ENCODE measurements around the gene ZNF540. TPM values are rescaled to one million over a fixed set of nuclear protein-coding genes. Genes with fewer than 3 reads are reported as not detected.

Gene ZNF540
- total and polyA plus RNA-seq, 9 of the 15 experiments (the other 6 are each of a cell fraction or from before 2014, with no cell fraction given) = 0.20 to 0.95 (median 0.44) TPM

GRCh38 chr19:37593996-37594303, 726 bp upstream of the ZNF540 start:
- no peak for FAIRE-seq
- intact Hi-C loops (cut with micrococcal nuclease) (loop anchor here (1.0 kb wide), 1 partner anchor 127 kb away; the partner anchor contains the start of gene ZNF569), in situ Hi-C loops (cut with MboI) (no loop called here)
- TF ChIP-seq PPARD (CRISPR knock-in tag; IDR thresholded peaks at IDR 0.05) (no peak), NR1H2 (CRISPR knock-in tag; IDR thresholded peaks at IDR 0.05) (no peak), CHD2 (IDR thresholded peaks at IDR 0.05; ENCODE audit: low read depth, low read length) (no peak), CREM (IDR thresholded peaks at IDR 0.05; ENCODE audit: low read depth) (no peak), HOMEZ (CRISPR knock-in tag; IDR thresholded peaks at IDR 0.05) (no peak), HEY1 (CRISPR knock-in tag; IDR thresholded peaks at IDR 0.05; ENCODE audit: borderline replicate concordance) (no peak), GABPB2 (CRISPR knock-in tag; conservative IDR thresholded peaks at IDR 0.05) (no peak), RNF219 (CRISPR knock-in tag; IDR thresholded peaks at IDR 0.05) (no peak), POLR2A (conservative IDR thresholded peaks at IDR 0.05) (no peak), MXD1 (CRISPR knock-in tag; IDR thresholded peaks at IDR 0.05; ENCODE audit: borderline replicate concordance, poor library complexity, severe bottlenecking) (no peak), CUX1 (CRISPR knock-in tag; IDR thresholded peaks at IDR 0.05) (no peak), EZH2 (IDR thresholded peaks at IDR 0.05; ENCODE audit: borderline replicate concordance, low read depth, low read length) (no peak), ZNF212 (CRISPR knock-in tag; IDR thresholded peaks at IDR 0.05) (no peak)

More at GRCh38 chr19:37593996-37594303, 726 bp upstream of the ZNF540 start:
- H3K4me3 ChIP-seq = peak overlapping the region; percentile 59
- ChIA-PET CTCF (ENCODE audit: low intra/inter-chr PET ratio) (no interaction called here), POLR2A (interaction anchor here (1.1 to 1.3 kb wide), 2 partner anchors 15 to 376 kb away, joined by 4 to 6 read pairs; partner anchors contain the start of gene ZNF383)
- H3K4me2 ChIP-seq (ENCODE audit: insufficient read depth, low read length) = peak overlapping the region; percentile 95
- H3K4me1 ChIP-seq (replicated peaks in 1 of 2; ENCODE audit: control insufficient read depth in 2 of 2, insufficient read depth in 2 of 2, low read length in 2 of 2) = peaks cover 0 to 14% of the 10 kb centered on the region in 2 experiments; a peak in 2 of 5 replicates
- no peaks in the 10 kb centered on the region for H3K9me3 ChIP-seq (replicated peaks; ENCODE audit: control insufficient read depth, insufficient read depth, low read depth, low read length)
- H3K9ac ChIP-seq (ENCODE audit: insufficient read depth in 1 of 2, low read depth in 2 of 2, low read length in 2 of 2) = peak overlapping the region; percentile 62 to 89
- no peaks in the 10 kb centered on the region for H3K79me2 ChIP-seq (ENCODE audit: control insufficient read depth, insufficient read depth, low read length)
- peak overlapping the region; percentile 96 for H2AFZ ChIP-seq (ENCODE audit: low read depth, low read length)
- TSS peak; percentile 68 for BruUV-seq (replicated peaks)
- no peaks in the 10 kb centered on the region for H3K27me3 ChIP-seq (ENCODE audit: control insufficient read depth in 2 of 2, insufficient read depth in 2 of 2, low read length in 2 of 2)
- ATAC-seq (no peak), DNase-seq (ENCODE audit: extremely low read depth in 1 of 4, low spot score in 3 of 4) (no peak)
- peak overlapping the region; percentile 58; the same call in 2 of the 3 replicates for H3K27ac ChIP-seq (ENCODE audit: extremely low read depth, low read depth, low read length)
- H4K20me1 ChIP-seq (replicated peaks; ENCODE audit: control insufficient read depth, insufficient read depth, low read length) = no peaks in the 10 kb centered on the region
- WGBS (ENCODE audit: insufficient coverage, low coverage, missing lambda C conversion rate) = 9% methylated on average over 9 of the region's 9 CpGs
- no peaks in the 10 kb centered on the region for H3K9me1 ChIP-seq (ENCODE audit: control insufficient read depth, insufficient read depth, low read length)
- no peaks in the 10 kb centered on the region for H3K36me3 ChIP-seq (ENCODE audit: control insufficient read depth, insufficient read depth, low read length)

All from K562 (cell line).